Measurements from ENCODE around the gene NFE2L1.

GRCh38 chr17:48016112-48016511, 32.0 kb upstream of the NFE2L1 start:
- TF ChIP-seq CTCF (IDR thresholded peaks at IDR 0.05 in 4 of 5, conservative IDR thresholded peaks at IDR 0.05 in 1 of 5) (no peak), POLR2A (IDR thresholded peaks at IDR 0.05) (no peak)
